Sigmoid colon (tissue), 7 donors: ENCODE data around the gene UBTD2. TPM values are rescaled to one million over a fixed set of nuclear protein-coding genes. Genes with fewer than 3 reads are reported as not detected.
A peak's percentile ranks its signal among the peaks of the same experiment; 100 is the strongest.

Experiments
- DNase-seq: peaks from one replicate; pipeline ENCODE4 v3.0.0-alpha.2; 2019
- H3K27ac ChIP-seq, 4 donors: fragments of 200-600 bp; sonication (generic); one replicate each; pipeline ENCODE4 v1.5.1; 2016 to 2019; ENCODE audit warnings: mild to moderate bottlenecking in 1 of 4
- H3K27me3 ChIP-seq, 3 donors: fragments of 200-600 bp; sonication (generic); one replicate each; pipeline ENCODE4 v1.5.1; 2019; ENCODE audit warnings: mild to moderate bottlenecking in 1 of 3
- H3K36me3 ChIP-seq, 4 donors: fragments of 200-600 bp; sonication (generic); one replicate each; pipeline ENCODE4 v1.5.1; 2016 to 2019
- H3K4me1 ChIP-seq, 4 donors: fragments of 200-600 bp; sonication (generic); one replicate each; pipeline ENCODE4 v1.5.1; 2017 to 2019
- H3K4me3 ChIP-seq, 4 donors: fragments of 200-600 bp; sonication (generic); one replicate each; pipeline ENCODE4 v1.5.1; 2017 to 2019; ENCODE audit warnings: mild to moderate bottlenecking in 2 of 4, moderate library complexity in 1 of 4
- H3K9me3 ChIP-seq, 4 donors: fragments of 200-600 bp in 3 of 4; sonication (generic) in 3 of 4; one replicate each; pipeline versions ENCODE4 v1.5.1 to v1.6.1; 2013 to 2019
- EP300 ChIP-seq, 4 donors: sonication (generic); formaldehyde crosslinking; IDR thresholded peaks; one replicate each; pipeline ENCODE4 v1.6.1; 2017; ENCODE audit warnings: antibody characterized with exemption in 4 of 4
- POLR2A ChIP-seq, 2 donors: fragments of 450-650 bp; IDR thresholded peaks; one replicate each; pipeline ENCODE4 v1.6.1; 2016; ENCODE audit warnings: antibody characterized with exemption in 2 of 2, mild to moderate bottlenecking in 2 of 2, moderate library complexity in 2 of 2
- POLR2AphosphoS5 ChIP-seq, 4 donors: sonication (generic); formaldehyde crosslinking; IDR thresholded peaks; one replicate each; pipeline ENCODE4 v1.6.1; 2017; ENCODE audit warnings: antibody characterized with exemption in 4 of 4
- WGBS, 2 donors: extraction: QIAGEN DNeasy Blood & Tissue Kit; methylation state at CpG; one replicate each; pipeline ENCODE4 v1.1.7; 2013; 5-methylcytosine and 5-hydroxymethylcytosine counted together
- intact Hi-C: fragments of 100-400 bp; cut with DNase I; formaldehyde crosslinking; loops from one replicate; pipeline ENCODE4 v1.15.1; 2023
- polyA plus RNA-seq, 3 donors: library from polyadenylated mRNA; stranded (reverse); fragments of 200-250 nt; gene quantifications; one replicate each; pipeline ENCODE4 v1.2.3, GENCODE V29; 2013
- total RNA-seq, 4 donors: library from RNA; depleted of rRNA; stranded (reverse); fragments of >200 nt; gene quantifications; one replicate each; pipeline ENCODE4 v1.1.0, GENCODE V29; 2016
- TF ChIP-seq, protein P1 (sequence below), 4 experiments: fragments of 450-650 bp in 3 of 4; fragments of 200-600 bp in 1 of 4; IDR thresholded peaks; one replicate each; pipeline ENCODE4 v1.5.1; 2016 to 2019; ENCODE audit warnings: antibody characterized with exemption in 4 of 4, mild to moderate bottlenecking in 3 of 4, moderate library complexity in 2 of 4
- donor health status: healthy with polysubstance abuse.
- donor health status: Bipolar disorder and iron deficiency.
- donor health status: healthy.

Gene UBTD2
- total and polyA plus RNA-seq, 7 donors: 12.1 to 22.1 (median 19.9) TPM

DNA sequence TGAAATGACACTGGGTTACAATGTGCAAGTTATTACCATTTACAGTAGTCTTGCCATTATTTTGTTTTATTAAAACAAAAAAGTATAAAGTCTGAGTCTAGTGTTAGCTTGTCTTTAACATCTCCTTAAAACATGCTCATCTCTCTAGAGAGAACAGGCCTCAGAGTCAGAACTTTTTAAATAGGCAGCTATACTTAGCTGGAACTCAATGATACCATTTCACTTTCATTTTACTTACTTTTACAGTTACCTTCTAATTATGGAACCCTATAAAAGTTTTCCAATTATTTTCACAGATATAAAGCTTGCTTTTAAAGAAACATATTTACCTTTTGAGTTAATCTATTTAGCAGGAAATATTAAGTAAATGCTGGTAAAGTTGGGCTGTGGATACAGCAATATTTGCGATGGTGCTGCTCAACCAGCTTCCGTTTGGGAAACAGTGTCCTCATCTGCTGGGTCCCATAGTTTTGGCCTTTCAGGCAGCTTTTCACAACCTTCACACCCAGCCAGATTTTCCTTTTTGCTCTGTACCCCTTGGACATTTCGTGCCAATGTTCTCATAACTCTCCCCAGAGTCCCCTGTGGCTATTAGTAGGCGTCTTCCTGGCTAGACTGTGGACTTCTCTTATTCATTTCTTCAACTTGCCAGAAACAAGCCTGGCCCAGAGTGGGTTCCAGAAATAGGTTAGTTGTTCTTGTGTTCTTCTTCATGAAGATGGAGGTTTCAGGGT, 36.3 kb upstream of the UBTD2 start:
- no peaks in the 10 kb centered on the region for H3K9me3 ChIP-seq
- H3K27me3 ChIP-seq: no peaks in the 10 kb centered on the region
- no peak overlapping the region for H3K27ac ChIP-seq
- H3K4me1 ChIP-seq: peaks cover 0 to 3% (median 0%) of the 10 kb centered on the region in 4 donors
- no peaks in the 10 kb centered on the region for H3K36me3 ChIP-seq
- TF ChIP-seq EP300 (IDR thresholded peaks at IDR 0.05): no peak
- TF ChIP-seq POLR2AphosphoS5 (IDR thresholded peaks at IDR 0.05): no peak
- TF ChIP-seq POLR2A (IDR thresholded peaks at IDR 0.05): no peak
- TF ChIP-seq, protein P1, sequence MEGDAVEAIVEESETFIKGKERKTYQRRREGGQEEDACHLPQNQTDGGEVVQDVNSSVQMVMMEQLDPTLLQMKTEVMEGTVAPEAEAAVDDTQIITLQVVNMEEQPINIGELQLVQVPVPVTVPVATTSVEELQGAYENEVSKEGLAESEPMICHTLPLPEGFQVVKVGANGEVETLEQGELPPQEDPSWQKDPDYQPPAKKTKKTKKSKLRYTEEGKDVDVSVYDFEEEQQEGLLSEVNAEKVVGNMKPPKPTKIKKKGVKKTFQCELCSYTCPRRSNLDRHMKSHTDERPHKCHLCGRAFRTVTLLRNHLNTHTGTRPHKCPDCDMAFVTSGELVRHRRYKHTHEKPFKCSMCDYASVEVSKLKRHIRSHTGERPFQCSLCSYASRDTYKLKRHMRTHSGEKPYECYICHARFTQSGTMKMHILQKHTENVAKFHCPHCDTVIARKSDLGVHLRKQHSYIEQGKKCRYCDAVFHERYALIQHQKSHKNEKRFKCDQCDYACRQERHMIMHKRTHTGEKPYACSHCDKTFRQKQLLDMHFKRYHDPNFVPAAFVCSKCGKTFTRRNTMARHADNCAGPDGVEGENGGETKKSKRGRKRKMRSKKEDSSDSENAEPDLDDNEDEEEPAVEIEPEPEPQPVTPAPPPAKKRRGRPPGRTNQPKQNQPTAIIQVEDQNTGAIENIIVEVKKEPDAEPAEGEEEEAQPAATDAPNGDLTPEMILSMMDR (IDR thresholded peaks at IDR 0.05): no peak
- intact Hi-C loops: no loop called here
- no peak overlapping the region for H3K4me3 ChIP-seq
- WGBS, 2 donors: 88 to 94% methylated on average over 4 of the region's 4 CpGs
- no peak for DNase-seq

DNA sequence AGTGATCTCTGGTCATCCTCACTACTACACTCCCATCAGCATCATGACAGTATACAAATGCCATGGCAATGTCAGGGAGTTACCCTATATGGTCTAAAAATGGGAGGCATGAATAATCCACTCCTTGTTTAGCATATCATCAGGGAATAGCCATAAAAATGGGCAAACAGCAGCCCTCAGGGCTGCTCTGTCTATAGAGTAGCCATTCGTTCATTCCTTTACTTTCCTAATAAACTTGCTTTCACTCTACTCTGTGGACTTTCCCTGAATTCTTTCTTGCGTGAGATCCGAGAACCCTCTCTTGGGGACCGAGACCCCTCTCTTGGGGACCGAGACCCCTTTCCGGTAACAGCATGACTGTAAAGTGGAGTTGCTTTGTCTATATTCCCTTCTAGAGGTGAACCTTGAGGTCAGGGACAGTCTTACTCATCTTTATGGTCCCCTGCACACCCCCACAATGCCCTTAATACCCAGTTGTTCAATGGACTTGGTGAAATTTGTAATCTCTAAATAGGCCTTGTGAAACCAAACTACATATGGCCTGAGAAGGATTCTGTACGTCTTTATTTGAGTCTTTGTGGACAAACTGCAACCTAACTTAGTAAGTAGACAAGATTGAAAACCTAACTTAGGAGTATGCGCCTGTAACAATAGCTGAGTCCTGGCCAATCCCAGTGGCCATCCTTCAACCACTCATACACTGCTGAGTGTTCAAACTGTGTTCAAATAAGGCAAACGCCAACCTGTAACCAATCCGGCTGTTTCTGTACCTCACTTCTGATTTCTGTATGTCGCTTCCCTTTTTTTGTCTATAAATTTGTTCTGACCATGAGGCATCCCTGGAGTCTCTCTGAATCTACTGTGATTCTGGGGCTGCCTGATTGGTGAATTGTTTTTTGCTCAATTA, 32.3 kb upstream of the UBTD2 start:
- Histone ChIP-seq H3K27ac (no peak overlapping the region), H3K27me3 (no peaks in the 10 kb centered on the region), H3K4me1 (peaks cover 0 to 3% (median 0%) of the 10 kb centered on the region in 4 donors), H3K36me3 (no peaks in the 10 kb centered on the region), H3K4me3 (no peak overlapping the region), H3K9me3 (no peaks in the 10 kb centered on the region)
- TF ChIP-seq POLR2AphosphoS5 (IDR thresholded peaks at IDR 0.05) (no peak), EP300 (IDR thresholded peaks at IDR 0.05) (no peak), POLR2A (IDR thresholded peaks at IDR 0.05) (no peak)
- TF ChIP-seq, protein P1 (IDR thresholded peaks at IDR 0.05): no peak
- intact Hi-C loops: no loop called here
- 91 to 93% methylated on average over 11 of the region's 11 CpGs for WGBS, 2 donors
- DNase-seq: peak; percentile 25

GRCh38 chr5:172313915-172314314, 30.4 kb upstream of the UBTD2 start:
- Histone ChIP-seq H3K36me3 (no peaks in the 10 kb centered on the region), H3K4me3 (no peak overlapping the region), H3K27me3 (no peaks in the 10 kb centered on the region), H3K4me1 (peaks cover 0 to 3% (median 0%) of the 10 kb centered on the region in 4 donors), H3K9me3 (no peaks in the 10 kb centered on the region), H3K27ac (no peak overlapping the region)
- intact Hi-C loops: no loop called here
- TF ChIP-seq POLR2AphosphoS5 (IDR thresholded peaks at IDR 0.05) (no peak), POLR2A (IDR thresholded peaks at IDR 0.05) (no peak), EP300 (IDR thresholded peaks at IDR 0.05) (no peak)
- TF ChIP-seq, protein P1 (IDR thresholded peaks at IDR 0.05): no peak
- DNase-seq: no peak
- WGBS, 2 donors: 86 to 94% methylated on average over 4 of the region's 4 CpGs

GRCh38 chr5:172312286-172312685, 28.7 kb upstream of the UBTD2 start:
- TF ChIP-seq POLR2AphosphoS5 (IDR thresholded peaks at IDR 0.05): no peak
- no peak for TF ChIP-seq POLR2A (IDR thresholded peaks at IDR 0.05)
- TF ChIP-seq, protein P1 (IDR thresholded peaks at IDR 0.05): no peak
- TF ChIP-seq EP300 (IDR thresholded peaks at IDR 0.05): no peak
- Histone ChIP-seq H3K27ac (no peak overlapping the region), H3K4me3 (no peak overlapping the region), H3K4me1 (peaks cover 0 to 3% (median 0%) of the 10 kb centered on the region in 4 donors), H3K27me3 (no peaks in the 10 kb centered on the region), H3K36me3 (no peaks in the 10 kb centered on the region), H3K9me3 (no peaks in the 10 kb centered on the region)
- whole genome bisulfite sequencing, 2 donors: 69 to 71% methylated on average over 1 of the region's 1 CpG
- intact Hi-C loops: no loop called here
- DNase-seq: no peak
